Kidney tubule cell (primary cell): Measurements from ENCODE around the gene PRDX2.
"Not testable (repeated sequence)": the region's sequence is repeated elsewhere in the genome, so short reads cannot be mapped to it uniquely, and the experiment has no call there.

Experiments
- DNase-seq: peaks from one replicate; pipeline ENCODE4 v3.0.0-alpha.2; 2018; ENCODE audit warnings: low spot score

The PRDX2 gene

DNA sequence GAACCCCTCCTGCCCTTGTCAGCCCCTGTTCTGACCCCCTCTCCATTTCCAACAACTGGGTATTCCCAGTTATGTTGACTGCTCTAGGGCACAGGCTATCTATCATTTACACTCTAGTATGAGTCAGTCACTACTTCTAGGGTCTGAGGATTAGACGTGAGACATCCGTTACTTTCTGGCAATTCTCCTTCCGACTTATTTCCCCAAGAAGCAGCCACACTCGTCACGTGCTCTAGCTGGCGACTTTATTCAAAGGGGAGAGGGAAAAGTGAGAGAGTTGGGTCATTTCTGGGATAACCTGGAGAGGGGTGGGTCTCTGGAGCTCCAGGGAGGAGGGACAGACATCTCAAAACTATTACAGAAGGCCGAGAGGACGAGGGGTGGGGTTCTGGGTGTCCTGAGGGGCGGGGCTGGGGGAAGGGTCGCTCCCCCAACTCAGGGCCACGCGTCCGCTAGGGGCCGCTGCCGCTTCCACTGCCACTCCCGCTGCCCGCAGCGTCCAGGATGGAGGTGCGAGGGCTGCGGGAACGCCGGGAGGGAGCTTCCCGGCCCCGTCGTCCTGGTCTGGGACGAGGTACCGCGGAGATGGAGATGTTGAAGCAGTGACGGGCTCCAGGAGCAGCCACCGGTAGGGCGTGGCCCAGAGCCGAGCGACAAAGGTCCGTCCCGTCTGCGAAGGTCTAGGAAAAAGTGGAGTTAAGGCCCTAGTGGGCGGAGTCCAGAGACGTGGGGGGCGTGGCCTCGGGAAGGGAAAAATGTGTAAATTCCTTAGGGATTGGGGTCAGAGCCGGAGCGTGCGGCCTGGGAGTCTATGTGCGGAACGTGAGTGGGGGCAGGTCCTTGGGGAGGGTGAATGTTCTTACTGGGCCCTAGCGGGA, 23.9 kb upstream of the PRDX2 start:
- DNase-seq, result no peak

DNA sequence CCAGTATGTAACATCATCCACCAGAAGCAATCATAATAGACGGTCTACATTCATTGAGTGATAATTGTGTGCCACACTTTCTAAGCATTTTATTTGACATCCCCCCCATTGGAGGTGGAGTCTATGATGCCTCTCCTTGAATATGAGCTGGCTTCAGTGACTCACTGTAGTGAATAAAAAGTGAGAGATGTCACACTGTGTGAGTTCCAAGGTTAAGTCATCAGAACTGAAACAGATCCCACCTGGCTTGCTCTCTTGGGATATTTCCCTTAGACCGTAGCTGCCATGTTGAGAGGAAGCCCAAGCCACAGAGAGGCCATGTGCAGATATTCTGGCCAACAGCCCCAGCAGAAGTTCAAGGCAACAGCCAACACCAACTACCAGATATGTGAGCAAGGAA, 20.2 kb upstream of the PRDX2 start:
- DNase-seq, result peak; percentile 51

DNA sequence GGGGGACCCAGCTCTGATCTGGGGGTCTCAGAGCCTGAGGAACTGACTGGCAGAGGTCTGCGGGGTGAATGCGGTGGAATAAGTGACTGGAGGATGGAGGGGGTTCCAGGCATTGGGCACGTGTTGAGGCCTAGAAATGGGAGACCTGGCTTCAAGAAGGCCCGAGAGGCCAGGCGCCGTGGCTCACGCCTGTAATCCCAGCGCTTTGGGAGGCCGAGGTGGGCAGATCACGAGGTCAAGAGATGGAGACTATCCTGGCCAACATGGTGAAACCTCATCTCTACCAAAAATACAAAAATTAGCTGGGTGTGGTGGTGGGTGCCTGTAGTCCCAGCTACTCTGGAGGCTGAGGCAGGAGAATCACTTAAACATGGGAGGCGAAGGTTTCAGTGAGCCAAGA, 16.2 kb upstream of the PRDX2 start:
- not testable (repeated sequence) for DNase-seq

DNA sequence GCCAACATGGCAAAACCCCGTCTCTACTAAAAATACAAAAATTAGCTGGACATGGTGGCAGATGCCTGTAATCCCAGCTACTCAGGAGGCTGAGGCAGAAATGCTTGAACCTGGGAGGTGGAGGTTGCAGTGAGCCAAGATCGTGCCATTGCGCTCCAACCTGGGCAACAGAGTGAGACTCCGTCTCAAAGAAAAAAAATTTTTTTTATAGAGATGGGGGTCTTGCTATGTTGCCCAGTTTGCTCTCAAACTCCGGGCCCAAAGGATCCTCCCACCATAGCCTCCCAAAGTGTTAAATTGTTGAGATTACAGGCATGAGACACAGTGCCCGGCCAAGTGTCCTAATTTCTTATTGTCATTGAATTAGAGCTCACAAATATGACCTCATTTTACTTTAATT, 15.6 kb upstream of the PRDX2 start:
- not testable (repeated sequence) for DNase-seq

DNA sequence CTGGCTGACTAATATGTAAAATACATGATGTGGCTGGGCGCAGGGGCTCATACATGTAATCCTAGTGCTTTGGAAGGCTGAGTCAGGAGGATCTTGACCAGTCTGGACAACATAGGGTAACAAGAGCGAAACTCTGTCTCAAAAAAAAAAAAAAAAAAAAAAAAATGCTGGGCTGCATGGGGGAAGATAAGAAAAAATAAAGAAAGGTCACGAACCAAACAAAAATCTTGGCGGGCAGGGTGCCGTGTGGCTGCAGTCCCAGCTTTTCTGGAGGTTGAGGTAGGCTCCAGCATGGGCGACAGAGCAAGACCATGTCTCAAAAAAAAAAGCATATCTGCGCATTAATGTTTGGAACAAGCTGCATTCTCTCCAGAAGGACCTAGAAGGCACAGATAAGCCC, 13.5 kb upstream of the PRDX2 start:
- DNase-seq, result no peak

DNA sequence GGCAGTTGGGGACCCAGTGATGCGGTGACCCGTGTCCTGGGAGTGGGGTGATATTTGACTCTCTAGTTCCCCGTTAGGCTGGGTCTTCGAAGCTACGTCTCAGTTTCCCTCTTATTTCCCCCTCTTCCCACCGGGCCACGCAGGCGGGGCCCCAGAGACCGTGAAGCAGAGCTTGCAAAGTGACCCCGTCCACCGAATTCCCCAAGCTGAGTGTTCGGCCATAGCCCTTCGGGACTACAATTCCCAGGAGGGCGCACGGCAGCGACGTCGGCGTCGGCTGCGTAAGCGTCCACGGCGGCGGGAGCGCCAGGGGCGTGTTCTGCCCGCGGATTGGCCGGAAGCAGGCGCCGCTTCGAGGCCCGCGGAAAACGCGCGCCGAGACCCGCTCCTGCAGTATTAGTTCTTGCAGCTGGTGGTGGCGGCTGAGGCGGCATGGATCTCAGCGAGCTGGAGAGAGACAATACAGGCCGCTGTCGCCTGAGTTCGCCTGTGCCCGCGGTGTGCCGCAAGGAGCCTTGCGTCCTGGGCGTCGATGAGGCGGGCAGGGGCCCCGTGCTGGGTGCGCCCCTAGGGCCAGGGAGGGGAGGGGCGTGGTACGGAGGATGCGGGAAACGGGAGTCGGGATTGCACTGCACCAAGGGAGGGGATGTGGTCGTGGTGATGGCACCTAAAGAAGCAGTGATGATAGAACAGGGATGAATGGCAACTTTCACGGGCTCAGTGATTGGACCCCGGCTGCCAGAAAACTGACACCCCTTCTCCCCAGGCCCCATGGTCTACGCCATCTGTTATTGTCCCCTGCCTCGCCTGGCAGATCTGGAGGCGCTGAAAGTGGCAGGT, 4.9 kb upstream of the PRDX2 start, which contains the start of gene RNASEH2A:
TSS of gene RNASEH2A (plus strand) at position 343 of the 840 bp plus-strand sequence. CDS start at position 433, 90 bp downstream.
- peak; percentile 91 for DNase-seq

DNA sequence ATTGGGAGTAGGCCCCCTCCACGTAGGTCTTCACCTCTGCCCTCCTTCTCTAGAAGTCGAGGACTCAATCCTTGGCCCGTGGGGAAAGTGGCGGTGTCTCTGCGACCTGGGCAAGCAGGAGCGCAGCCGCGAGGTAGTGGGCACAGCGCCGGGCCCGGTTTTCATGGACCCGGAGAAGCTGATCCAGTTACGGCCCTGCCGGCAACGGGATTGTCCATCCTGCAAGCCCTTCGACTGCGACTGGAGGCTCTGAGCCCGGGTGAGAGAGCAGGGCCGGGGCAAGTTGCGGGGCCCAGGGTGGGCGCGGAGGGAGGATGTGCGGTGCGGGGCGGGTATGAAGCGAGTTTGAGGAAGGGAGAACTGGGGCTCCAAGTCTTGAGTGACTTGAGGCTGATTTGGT, 2.5 kb upstream of the PRDX2 start:
- no peak for DNase-seq

DNA sequence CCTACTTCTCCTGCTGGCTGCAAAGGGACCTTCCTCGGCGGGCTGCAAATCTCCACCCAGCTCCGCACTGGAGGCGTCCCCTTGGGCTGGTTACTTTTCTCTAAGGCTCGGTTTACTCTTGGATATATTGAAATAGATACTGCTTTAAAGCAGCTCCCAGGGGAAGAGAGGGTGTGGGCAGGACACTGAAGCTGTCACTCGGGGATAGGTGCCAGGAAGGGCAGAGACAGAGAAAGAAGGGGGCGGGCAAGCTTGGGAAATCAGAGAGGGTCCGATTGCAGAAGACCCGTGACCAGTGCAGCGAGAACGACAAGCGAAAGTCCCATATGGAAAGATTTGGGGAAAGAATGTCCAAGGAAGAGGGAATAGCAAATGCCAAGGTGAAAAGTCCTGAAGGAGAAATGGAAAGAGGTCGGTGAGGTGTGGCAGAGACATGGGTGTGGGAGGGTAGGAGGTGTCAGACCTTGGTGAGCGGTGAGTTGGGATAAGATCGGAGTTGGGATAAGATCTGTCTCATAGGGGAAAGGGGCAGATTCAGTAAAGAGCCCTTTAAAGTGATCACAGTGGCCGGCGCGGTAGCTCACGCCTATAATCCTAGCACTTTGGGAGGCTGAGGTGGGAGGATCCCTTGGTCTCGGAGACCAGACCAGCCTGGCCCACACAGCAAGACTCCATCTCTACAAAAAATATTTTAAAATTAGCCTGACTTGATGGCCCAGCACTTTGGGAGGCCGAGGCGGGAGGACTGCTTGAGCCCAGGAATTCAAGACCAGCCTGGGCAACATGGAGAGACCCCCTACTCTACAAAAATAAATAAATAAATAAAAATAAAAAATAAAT, 887 bp upstream of the PRDX2 start:
- no peak for DNase-seq

DNA sequence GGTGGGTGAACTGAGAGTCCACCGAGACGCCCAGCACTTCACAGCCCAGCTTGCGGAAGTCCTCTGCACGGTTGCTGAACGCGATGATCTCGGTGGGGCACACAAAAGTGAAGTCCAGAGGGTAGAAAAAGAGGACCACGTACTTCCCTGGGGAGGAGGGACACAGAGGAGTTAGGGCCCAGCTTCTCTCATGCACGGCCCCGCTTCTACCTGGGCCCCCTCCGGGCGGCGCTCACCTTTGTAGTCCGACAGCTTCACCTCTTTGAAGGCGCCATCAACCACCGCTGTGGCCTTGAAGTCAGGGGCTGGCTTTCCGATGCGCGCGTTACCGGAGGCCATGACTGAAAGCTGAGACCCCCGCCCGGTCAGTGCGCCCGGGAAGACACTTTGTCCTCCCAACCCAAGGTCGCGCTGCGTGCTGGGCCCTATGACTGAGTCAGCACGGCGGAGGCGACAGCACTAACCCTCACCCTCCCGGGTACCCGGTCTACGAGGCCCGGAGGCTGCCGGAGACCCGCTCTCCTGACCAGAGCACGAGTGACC, 606 bp downstream of the PRDX2 start:
- peak; percentile 20 for DNase-seq

DNA sequence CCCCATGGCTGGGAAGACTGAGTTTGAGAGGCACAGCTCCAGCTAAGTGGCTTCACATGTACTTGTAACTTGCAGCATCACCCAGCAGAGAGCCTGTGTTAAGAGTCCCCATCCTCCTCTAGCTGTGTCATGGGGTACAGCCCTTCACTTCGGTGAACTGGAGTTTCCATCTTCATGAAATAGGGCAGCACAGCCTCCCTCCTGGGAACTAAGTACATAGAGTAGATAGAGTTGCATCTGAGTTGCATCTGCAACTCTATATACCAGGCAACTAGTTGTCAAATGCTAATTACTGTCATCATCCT, 1.2 kb downstream of the PRDX2 start:
- no peak for DNase-seq

DNA sequence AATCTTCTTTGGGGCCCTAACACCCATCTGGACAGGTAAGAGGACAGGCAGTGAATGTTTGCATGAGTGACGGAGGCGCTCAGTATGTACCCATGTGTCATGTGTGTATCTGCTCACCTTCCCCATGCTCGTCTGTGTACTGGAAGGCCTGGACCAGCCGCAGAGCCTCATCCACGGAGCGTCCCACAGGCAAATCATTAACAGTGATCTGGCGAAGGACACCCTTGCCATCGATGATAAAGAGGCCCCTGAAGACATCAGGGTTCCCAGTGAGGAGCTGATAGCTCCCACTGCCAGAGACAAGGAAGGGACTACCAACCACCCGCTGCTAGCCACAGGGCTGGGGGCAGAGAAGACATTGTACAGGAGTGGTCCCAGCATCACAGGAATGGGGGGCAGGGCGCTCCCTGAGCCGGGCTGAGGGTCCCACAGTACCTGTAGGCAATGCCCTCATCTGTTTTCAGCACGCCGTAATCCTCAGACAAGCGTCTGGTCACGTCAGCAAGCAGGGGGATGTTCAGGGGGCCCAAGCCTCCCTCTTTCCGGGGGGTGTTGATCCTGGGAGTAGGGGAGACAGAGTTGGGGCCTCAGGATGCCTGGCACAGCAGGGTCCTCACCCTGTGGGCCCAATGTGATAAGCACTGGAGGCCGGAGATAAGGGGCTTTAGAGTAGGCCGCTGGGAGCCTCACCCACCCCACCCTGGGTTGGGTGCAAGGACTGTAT, 1.7 kb downstream of the PRDX2 start:
- no peak for DNase-seq

DNA sequence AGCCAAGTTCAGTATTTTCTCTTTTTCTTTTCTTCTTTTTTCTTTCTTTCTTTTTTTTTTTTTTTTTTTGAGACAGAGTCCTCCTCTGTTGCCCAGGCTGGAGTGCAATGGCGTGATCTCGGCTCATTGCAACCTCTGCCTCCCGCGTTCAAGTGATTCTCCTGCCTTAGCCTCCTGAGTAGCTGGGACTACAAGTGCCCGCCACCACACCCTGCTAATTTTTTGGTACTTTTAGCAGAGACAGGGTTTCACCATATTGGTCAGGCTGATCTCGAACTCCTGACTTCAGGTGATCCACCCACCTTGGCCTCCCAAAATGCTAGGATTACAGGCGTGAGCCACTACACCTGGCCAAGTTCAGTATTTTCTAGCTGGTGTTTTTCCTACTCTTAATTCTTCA, 4.0 kb downstream of the PRDX2 start:
- DNase-seq, result not testable (repeated sequence)

DNA sequence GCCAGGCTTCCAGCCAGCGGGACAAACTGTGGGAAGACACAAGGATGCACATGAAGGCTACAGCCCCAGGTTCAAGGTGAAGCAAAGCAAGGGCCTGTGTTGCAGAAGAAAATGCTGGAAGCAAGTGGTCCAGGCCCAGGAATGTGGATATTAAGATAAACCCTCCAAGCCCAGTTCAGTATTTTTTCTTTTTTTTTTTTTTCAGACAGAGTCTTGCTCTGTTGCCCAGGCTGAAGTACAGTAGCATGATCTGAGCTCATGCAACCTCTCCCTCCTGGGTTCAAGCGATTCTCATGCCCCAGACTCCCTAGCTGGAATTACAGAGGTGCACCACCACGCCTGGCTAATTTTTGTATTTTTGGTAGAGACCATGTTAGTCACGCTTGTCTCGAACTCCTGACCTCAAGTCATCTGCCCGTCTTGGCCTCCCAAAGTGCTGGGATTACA, 4.4 kb downstream of the PRDX2 start:
- DNase-seq, result no peak

DNA sequence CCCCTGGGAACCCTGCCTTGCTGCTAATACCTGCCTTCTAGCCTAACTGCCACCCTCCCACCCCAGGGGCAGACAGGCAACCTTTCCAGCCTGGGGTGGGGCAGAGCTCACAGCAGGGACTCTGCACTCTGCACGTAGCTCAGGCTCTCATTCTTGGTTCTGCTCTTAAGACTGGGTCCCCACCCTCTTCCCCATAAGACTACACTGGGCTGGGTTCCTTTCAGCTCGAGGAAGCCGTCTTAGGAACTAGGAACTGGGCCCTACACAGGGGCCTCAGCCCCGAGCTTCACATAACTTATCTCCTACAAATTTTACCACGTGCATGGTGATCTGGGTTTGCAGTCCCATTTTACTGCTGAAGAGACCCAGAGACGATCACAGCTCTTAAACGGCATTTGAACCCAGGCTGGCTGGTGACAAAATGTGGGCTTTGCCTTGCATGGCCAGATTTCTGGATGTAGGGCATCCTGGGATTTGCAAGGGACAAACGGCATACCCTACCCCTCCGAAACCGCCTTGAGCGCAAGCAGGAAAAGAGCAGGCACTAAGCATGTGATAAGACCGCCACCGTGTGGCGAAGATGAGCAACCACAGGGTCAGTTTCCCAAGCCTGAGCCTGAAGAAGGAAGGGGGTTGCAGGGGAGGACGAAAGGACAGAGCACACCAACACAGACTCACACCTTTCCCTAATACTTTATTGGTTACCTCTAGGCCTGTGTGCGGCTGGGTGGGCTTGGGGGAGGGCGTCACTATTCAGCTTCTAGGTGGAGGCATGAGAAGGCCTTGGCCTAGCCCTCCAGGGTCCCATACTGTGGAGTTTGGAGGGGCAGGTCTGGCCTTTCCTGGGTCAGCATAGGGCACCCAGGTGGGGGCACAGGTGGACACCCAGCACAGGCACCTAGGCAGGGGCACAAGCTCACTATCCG, 5.2 kb downstream of the PRDX2 start:
- DNase-seq, result peak; percentile 84

DNA sequence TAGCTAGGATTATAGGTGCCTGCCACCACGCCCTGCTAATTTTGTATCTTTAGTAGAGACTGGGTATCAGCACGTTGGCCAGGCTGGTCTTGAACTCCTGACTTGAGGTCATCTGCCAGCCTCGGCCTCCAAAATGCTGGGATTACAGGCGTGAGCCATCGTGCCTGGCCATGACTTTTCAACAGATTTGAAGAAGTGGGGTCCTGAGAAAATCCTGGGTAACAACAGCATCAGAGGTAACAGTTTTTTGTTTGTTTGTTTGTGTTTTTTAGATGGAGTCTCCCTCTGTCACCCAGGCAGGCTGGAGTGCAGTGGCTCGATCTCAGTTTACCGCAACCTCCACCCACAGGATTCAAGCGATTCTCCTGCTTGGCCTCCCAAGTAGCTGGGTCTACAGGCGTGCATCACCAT, 6.6 kb downstream of the PRDX2 start:
- no peak for DNase-seq

DNA sequence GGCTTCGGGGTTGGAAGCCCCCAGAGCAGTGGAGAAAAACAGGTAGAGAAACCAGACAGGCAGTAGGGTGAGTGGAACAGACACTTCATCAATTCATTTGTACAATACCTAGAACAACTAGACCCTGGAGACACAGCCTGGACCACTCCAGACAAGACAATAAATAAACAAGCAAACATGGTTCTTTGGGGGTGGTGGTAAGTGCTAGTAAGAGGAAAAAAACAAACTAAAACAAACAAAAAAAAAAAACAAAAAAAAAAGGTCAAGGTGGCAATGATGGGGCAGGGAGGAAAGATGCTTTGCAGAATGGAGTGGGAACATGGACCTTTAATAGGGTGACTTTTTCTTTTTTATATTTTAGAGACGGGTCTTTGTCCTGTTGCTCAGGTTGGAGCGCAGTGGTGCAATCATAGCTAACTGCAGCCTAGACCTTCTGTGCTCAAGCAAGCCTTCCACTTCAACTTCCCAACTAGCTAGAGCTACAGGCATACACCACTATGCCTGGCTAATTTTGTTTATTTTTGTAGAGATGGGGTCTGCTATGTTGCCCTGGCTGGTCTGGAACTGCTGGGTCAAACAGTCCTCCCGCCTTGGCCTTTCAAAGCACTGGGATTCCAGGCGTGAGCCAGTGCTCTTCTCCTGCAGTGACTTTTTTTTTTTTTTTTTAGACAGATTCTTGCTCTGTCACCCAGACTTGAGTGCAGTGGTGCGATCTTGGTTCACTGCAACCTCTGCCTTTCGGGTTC, 7.2 kb downstream of the PRDX2 start:
- peak; percentile 25 for DNase-seq

DNA sequence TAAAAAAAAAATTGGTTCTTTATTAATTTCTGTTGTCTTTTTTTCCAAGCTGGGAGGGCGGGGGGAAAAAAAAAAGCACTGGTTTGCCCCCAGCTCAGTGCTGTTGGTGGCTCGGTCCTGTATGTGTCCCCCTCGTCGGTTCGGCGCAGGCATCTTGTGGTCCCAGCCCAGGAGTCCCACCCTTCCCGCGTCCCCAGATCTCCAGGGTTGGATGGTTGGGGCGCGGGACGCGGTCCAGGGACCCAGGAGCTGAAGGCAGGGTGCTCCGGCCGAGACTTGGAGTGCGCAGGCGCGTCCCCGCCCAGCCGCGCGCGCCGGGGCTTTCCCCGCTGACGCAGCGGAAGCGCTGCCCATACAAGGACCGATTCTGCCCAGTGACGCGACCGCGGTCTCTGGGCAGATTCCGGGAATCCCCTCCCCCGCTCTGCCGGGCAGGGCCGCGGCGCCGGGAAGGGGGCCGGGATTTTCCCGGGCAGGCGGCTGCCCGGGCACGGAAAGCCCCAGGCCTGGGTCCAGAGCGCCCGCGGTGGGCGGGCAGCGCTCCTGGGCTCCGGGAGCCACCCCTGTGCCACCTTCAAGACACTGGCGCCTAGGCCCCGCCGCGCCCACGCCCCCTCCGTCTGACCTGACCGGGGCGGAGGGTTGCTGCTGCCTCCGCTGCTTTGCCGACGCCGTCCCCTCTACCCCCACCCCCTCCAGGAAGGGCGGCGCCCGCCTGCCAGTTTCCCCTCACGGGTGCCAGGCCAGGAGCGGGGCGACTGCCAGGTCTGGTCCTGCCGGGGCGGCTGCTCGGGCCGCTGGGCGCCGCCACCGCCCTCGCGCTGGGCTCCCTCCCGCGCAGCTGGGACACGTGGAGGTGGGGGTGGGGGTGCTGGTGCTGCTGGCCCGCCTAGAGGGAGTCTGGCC, 8.1 kb downstream of the PRDX2 start:
- DNase-seq, result peak; percentile 98

DNA sequence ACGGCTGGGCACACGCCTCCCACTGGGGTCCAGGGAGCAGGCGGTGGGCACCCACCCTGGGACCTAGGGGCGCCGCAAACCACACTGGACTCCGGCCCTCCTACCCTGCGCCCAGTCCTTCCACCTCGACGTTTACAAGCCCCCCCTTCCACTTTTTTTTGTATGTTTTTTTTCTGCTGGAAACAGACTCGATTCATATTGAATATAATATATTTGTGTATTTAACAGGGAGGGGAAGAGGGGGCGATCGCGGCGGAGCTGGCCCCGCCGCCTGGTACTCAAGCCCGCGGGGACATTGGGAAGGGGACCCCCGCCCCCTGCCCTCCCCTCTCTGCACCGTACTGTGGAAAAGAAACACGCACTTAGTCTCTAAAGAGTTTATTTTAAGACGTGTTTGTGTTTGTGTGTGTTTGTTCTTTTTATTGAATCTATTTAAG, 8.7 kb downstream of the PRDX2 start:
- DNase-seq, result no peak
